Putamen (tissue), 1 donor: ENCODE data around the gene ZBTB11.
"Not testable (repeated sequence)": the region's sequence is repeated elsewhere in the genome, so short reads cannot be mapped to it uniquely, and the experiment has no call there.

Source experiments
- DNase-seq: peaks from one replicate; pipeline ENCODE4 v3.0.0-alpha.2; 2016; ENCODE audit warnings: low spot score

The ZBTB11 gene

GRCh38 chr3:101615525-101615924 is 61.4 kb downstream of the ZBTB11 start:
- DNase-seq = no peak

DNA sequence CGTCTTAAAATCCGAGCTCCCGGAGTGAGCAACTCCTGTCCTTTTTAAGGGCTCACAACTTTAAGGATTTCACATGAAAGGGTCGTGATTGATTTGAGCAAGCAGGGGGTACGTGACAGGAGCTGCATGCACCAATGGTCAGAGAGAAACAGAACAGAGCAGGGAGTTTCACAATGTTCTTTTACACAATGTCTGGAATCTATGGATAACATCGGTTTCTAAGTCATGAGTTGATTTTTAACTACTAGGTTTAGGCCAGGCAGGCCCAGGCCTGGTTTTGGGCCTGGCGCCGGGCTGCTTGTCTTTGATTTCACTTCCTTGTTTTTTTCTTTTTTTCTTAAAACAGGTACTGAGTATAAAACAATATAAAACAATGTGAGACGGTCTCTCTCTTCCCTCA is 63.9 kb downstream of the ZBTB11 start:
- not testable (repeated sequence) for DNase-seq

DNA sequence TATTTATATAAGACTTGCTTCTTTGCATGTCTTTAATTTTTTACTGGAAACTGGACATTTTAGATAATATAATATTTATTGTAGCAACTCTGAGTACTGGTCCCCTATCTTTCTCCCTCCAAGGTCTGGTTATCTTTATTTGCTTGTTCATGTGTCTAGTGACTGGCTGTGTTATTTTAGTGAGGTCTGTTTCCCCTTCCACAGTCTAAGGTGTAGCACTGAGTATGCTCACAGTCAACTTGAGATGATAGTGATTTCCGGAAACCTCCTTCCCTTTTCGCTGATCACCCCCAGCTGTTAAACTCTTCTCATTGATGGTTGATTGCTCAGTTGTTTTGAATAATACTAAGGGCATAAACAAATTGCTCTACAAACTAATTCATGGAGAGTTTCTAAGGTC is 65.9 kb downstream of the ZBTB11 start:
- no peak for DNase-seq

GRCh38 chr3:101605398-101605797 is 71.5 kb downstream of the ZBTB11 start:
- DNase-seq = not testable (repeated sequence)

DNA sequence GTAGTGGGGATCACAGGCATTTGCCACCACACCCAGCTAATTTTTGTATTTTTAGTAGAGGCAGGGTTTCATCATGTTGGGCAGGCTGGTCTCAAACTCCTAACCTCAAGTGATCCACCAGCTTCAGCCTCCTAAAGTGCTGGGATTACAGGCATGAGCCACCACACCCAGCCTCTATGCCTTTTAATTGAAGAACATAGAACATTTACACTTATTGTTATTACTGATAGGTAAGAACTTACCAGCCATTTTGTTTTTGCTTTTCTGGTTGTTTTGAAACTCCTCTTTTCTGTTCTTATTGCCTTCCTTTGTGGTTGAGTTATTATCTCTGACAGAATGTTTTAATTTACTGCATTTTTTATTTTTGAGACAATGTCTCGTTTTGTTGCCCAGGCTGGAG is 73.7 kb downstream of the ZBTB11 start:
- DNase-seq = no peak

- no peak for DNase-seq
These were observed 74.2 kb downstream of the ZBTB11 start for GRCh38 chr3:101602731-101603130.
